Ishikawa (cell line): Measurements from ENCODE around the gene SLC12A7.

Experiments
- CEBPB ChIP-seq: IDR thresholded peaks from 2 replicates; pipeline ENCODE4 v1.6.1; 2012
- CREB1 ChIP-seq: IDR thresholded peaks from 2 replicates; pipeline ENCODE4 v1.6.1; 2012; ENCODE audit warnings: low read depth
- EGR1 ChIP-seq: IDR thresholded peaks from 2 replicates; pipeline ENCODE4 v1.6.1; 2012
- EP300 ChIP-seq: IDR thresholded peaks from 2 replicates; pipeline ENCODE4 v1.6.1; 2012; ENCODE audit warnings: borderline replicate concordance
- FOXM1 ChIP-seq: IDR thresholded peaks from 2 replicates; pipeline ENCODE4 v1.6.1; 2012; ENCODE audit warnings: low read depth, borderline replicate concordance
- NFIC ChIP-seq: IDR thresholded peaks from 2 replicates; pipeline ENCODE4 v1.6.1; 2012
- RAD21 ChIP-seq: IDR thresholded peaks from 2 replicates; pipeline ENCODE4 v1.6.1; 2012; ENCODE audit warnings: low read depth
- TAF1 ChIP-seq: IDR thresholded peaks from 2 replicates; pipeline ENCODE4 v1.6.1; 2012; ENCODE audit warnings: low read depth, mild to moderate bottlenecking
- TCF12 ChIP-seq: IDR thresholded peaks from 2 replicates; pipeline ENCODE4 v1.6.1; 2012; ENCODE audit warnings: low read depth
- TEAD4 ChIP-seq: IDR thresholded peaks from 2 replicates; pipeline ENCODE4 v1.6.1; 2012
- YY1 ChIP-seq: IDR thresholded peaks from 2 replicates; pipeline ENCODE4 v1.6.1; 2012; ENCODE audit warnings: low read depth
- ZBTB7A ChIP-seq: IDR thresholded peaks from 2 replicates; pipeline ENCODE4 v1.6.1; 2012; ENCODE audit warnings: low read depth
- TF ChIP-seq, protein P1 (sequence below): IDR thresholded peaks from 2 replicates; pipeline ENCODE4 v1.6.1; 2012
- TF ChIP-seq, protein P2 (sequence below): IDR thresholded peaks from 2 replicates; pipeline ENCODE4 v1.6.1; 2012
- TF ChIP-seq, protein P3 (sequence below): IDR thresholded peaks from 2 replicates; pipeline ENCODE4 v1.6.1; 2012; ENCODE audit warnings: low read depth, mild to moderate bottlenecking

The SLC12A7 gene

DNA sequence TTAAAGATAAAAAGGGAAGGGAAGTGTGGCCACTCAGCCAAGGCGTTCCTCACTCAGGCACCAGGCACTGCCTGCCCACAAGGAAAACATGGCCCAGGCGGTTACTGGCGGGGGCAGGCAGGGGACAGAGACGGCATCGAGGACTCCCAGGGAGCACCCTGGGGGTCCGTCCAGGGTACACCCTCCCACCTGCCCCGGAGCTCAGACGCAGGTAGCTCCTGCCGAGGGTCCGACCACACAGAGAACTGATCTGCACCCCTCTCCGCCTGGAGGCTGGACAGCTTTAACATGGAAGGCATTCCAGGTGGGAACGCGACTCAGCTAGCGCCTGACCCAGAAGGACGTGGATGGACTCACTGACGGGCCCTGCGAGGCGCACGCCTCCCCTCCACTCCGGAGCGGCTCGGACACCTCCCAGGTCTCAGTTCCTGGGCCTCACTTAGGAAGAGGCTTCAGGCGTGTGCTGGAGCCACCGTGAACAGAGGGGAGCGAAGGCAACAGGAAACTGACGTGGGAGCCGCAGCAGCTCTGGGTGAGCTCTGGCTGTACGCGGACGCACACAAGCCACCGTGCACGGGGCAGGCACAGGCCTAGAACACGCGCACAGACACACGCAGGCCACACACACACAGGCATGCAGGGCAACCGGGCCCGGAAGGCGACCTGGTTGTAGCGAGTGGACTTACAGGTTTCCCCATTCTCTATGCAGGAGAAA, 55.8 kb downstream of the SLC12A7 start:
- no peak for TF ChIP-seq FOXM1
- no peak for TF ChIP-seq TEAD4
- no peak for TF ChIP-seq ZBTB7A
- no peak for TF ChIP-seq EGR1
- TF ChIP-seq EP300 = no peak
- no peak for TF ChIP-seq RAD21
- TF ChIP-seq, protein P1, sequence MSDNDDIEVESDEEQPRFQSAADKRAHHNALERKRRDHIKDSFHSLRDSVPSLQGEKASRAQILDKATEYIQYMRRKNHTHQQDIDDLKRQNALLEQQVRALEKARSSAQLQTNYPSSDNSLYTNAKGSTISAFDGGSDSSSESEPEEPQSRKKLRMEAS = no peak
- TF ChIP-seq CEBPB = no peak
- TF ChIP-seq TAF1 = no peak
- no peak for TF ChIP-seq YY1
- TF ChIP-seq TCF12 = no peak
- TF ChIP-seq, protein P2, sequence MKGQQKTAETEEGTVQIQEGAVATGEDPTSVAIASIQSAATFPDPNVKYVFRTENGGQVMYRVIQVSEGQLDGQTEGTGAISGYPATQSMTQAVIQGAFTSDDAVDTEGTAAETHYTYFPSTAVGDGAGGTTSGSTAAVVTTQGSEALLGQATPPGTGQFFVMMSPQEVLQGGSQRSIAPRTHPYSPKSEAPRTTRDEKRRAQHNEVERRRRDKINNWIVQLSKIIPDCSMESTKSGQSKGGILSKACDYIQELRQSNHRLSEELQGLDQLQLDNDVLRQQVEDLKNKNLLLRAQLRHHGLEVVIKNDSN = no peak
- no peak for TF ChIP-seq CREB1
- TF ChIP-seq, protein P3, sequence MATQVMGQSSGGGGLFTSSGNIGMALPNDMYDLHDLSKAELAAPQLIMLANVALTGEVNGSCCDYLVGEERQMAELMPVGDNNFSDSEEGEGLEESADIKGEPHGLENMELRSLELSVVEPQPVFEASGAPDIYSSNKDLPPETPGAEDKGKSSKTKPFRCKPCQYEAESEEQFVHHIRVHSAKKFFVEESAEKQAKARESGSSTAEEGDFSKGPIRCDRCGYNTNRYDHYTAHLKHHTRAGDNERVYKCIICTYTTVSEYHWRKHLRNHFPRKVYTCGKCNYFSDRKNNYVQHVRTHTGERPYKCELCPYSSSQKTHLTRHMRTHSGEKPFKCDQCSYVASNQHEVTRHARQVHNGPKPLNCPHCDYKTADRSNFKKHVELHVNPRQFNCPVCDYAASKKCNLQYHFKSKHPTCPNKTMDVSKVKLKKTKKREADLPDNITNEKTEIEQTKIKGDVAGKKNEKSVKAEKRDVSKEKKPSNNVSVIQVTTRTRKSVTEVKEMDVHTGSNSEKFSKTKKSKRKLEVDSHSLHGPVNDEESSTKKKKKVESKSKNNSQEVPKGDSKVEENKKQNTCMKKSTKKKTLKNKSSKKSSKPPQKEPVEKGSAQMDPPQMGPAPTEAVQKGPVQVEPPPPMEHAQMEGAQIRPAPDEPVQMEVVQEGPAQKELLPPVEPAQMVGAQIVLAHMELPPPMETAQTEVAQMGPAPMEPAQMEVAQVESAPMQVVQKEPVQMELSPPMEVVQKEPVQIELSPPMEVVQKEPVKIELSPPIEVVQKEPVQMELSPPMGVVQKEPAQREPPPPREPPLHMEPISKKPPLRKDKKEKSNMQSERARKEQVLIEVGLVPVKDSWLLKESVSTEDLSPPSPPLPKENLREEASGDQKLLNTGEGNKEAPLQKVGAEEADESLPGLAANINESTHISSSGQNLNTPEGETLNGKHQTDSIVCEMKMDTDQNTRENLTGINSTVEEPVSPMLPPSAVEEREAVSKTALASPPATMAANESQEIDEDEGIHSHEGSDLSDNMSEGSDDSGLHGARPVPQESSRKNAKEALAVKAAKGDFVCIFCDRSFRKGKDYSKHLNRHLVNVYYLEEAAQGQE = no peak
- no peak for TF ChIP-seq NFIC

DNA sequence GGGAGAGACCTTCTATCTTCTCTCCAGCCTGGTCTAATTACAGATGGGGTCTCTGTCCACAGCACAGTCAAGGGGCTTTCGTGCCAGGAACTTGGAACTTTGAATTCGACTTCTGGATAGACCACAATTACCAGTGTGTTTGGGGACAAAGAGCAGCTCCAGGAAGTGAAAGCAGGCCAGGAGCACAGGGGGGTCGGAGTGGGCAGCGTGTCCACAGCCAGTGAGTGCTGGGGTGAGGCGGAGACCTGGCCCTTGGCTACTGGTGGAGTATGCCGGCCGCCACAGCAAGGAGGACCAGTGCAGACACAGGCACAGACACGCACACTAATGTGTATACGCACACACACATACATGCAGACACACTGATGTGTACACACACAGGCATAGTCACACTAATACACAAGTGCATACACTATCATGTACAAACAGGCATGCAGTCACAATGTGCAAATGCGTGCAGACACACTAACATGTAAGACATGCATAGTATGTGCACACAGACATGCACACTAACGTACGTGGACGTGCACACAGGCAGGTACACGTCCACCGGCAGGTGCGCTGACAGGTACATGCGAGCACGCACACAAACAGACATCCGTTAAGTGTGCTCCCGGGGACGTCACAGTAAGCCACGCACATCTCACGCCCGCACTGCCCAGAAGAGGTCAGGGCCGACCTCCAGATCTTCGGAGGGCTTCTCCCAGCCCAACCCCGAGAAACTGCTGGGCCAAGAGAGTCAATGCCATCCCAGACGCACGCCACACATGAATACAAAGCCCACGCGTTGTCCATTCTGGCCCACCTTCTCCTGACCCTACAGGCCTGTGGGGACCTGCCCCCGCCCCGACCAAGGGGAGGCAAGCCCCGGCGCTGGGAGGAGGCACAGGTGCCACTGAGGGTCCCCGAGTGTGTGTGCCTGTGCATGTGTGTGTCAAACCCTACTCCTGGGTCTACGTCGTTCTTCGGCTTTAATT, 56.8 kb downstream of the SLC12A7 start:
- TF ChIP-seq EGR1 (no peak), YY1 (no peak), ZBTB7A (no peak), CREB1 (no peak), NFIC (no peak), FOXM1 (no peak), RAD21 (no peak), TCF12 (no peak)
- TF ChIP-seq, protein P2 = no peak
- TF ChIP-seq, protein P1 = no peak
- TF ChIP-seq, protein P3 = no peak

DNA sequence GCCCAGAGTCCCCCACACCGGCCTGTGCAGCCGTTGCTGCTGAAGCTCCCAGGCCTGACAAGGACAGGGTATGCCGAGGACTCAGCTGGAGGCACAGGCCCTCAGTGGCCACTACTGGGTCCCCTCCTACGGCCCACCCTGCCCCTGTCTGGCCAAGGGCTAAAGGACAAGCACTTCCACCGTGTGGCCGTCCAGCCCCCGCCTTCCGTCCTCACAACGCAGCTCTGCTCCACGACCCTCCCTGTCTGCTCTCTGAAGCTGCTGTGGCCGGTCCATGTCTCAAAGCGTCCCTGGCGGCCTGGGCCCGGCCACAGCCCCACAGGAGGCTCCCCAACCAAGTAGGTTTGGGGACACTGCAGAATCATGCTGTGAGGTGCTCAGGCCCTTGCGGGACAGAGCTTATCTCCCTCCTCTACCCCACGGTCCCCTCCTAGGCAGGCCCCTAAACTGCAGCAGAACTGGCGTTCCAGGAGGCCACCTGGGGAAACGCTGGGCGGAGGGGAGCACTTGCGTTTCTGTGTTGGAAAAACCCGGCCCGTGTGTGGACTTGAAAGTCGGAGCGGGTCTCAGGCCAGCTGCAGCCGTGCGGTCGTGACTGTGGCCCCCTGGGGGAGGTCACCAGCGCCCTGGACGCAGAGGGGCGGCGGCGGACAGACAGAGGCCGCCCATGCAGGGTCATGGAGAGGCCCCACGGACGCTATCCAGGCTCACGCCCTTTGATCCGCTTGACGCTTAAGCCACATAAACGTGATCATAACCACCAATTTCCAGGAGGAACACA, 57.7 kb downstream of the SLC12A7 start:
- TF ChIP-seq FOXM1 (no peak), CREB1 (no peak), TEAD4 (no peak), CEBPB (no peak), EGR1 (no peak), YY1 (no peak), RAD21 (no peak), NFIC (no peak)
- TF ChIP-seq, protein P2 = no peak
- TF ChIP-seq, protein P3 = no peak
- TF ChIP-seq, protein P1 = no peak
